DND-41 (cell line): ENCODE data around the gene BLVRB.
"Not testable (repeated sequence)": the region's sequence is repeated elsewhere in the genome, so short reads cannot be mapped to it uniquely, and the experiment has no call there.

Source experiments
- ATAC-seq: fragments of 200-7000 bp; cut with Tn5 transposase; 3 replicates; pipeline ENCODE4 v1.9.1; 2021; ENCODE audit warnings: low read depth; ENCODE audit not compliant: insufficient read depth
- DNase-seq: peaks from one replicate; pipeline ENCODE4 v3.0.0-alpha.2; 2020
- H2AFZ ChIP-seq: 2 replicates; pipeline ENCODE4 v1.6.0; 2012; ENCODE audit warnings: low read depth, low read length
- H3K27ac ChIP-seq: 2 replicates; pipeline ENCODE4 v1.5.1; 2012; ENCODE audit warnings: low read length, inconsistent platforms
- H3K27me3 ChIP-seq: fragments of 200-600 bp; sonication (generic); 2 replicates; pipeline ENCODE4 v1.6.0; 2012; ENCODE audit warnings: low read length, mild to moderate bottlenecking, inconsistent platforms; ENCODE audit not compliant: insufficient read depth, poor library complexity
- H3K36me3 ChIP-seq: 2 replicates; pipeline ENCODE4 v1.5.1; 2012; ENCODE audit warnings: low read length, inconsistent platforms; ENCODE audit not compliant: insufficient read depth
- H3K4me1 ChIP-seq: 2 replicates; pipeline ENCODE4 v1.5.1; 2012; ENCODE audit warnings: mild to moderate bottlenecking, low read length; ENCODE audit not compliant: insufficient read depth
- H3K4me2 ChIP-seq: 2 replicates; pipeline ENCODE4 v1.6.0; 2012; ENCODE audit warnings: mild to moderate bottlenecking, moderate library complexity, low read length, inconsistent platforms; ENCODE audit not compliant: insufficient read depth
- H3K4me3 ChIP-seq, 2 experiments: fragments of 200-600 bp in 1 of 2; shearing (Covaris generic) in 1 of 2; 2 replicates each; pipeline ENCODE4 v1.5.1; 2012 to 2016; ENCODE audit warnings: inconsistent platforms in 2 of 2, low read length in 2 of 2, mild to moderate bottlenecking in 2 of 2, low read depth in 1 of 2, moderate library complexity in 1 of 2
- H3K79me2 ChIP-seq: 2 replicates; pipeline ENCODE4 v1.6.0; 2012; ENCODE audit warnings: low read length, inconsistent platforms; ENCODE audit not compliant: insufficient read depth
- H3K9ac ChIP-seq: 2 replicates; pipeline ENCODE4 v1.6.0; 2012; ENCODE audit warnings: low read depth, mild to moderate bottlenecking, inconsistent platforms, low read length, moderate library complexity
- H3K9me3 ChIP-seq: 2 replicates; pipeline ENCODE4 v1.5.1; 2012; ENCODE audit warnings: low read length, moderate library complexity, mild to moderate bottlenecking, inconsistent platforms; ENCODE audit not compliant: insufficient read depth, severe bottlenecking
- H4K20me1 ChIP-seq: 2 replicates; pipeline ENCODE4 v1.6.0; 2012; ENCODE audit warnings: low read length; ENCODE audit not compliant: insufficient read depth
- EZH2 ChIP-seq: IDR thresholded peaks from 3 replicates; pipeline ENCODE4 v1.6.1; 2012; ENCODE audit warnings: borderline replicate concordance, low read depth, mild to moderate bottlenecking, moderate library complexity, low read length, inconsistent platforms; ENCODE audit not compliant: severe bottlenecking
- TF ChIP-seq, protein P1 (sequence below): IDR thresholded peaks from 2 replicates; pipeline ENCODE4 v1.5.1; 2012; ENCODE audit warnings: borderline replicate concordance, low read length, moderate library complexity, mild to moderate bottlenecking; ENCODE audit not compliant: poor library complexity, severe bottlenecking; ENCODE audit errors: extremely low read depth

The BLVRB gene

DNA sequence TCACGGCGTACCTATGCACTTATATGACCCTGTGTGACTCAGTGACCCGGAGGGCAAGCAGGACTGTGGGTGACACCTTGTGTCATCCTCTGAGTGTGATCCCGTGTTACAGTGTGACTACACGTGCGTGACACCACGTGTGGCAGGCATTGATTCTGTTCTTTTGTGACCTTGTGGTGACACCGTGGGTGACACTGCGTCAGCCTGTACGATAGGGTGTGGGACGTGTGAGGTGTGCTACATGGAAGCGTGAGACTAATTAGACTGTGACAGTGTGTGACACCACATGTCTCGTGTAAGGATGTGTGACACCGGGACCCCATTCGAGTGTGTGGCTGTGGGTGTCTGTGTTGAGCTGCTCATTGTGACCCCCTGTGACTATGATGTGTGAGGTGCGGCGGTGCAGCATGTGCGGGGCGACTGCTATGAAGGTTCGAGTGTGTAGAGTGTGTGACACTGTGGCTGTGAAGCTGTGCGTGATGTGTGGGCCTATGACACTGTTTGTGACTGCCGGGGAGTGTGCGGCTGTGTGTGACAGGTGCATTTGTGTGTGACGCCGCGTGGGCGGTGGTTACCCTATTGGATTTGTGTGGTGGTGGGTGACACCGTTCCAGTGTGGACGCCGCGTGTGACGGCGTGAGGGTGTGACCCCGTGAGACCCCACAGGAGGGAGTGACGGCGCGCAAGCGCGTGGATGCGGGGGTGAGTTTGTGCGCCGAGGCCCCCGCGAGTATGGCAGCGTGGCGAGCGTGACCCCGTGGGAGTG is 857 bp upstream of the BLVRB start:
- Histone ChIP-seq H3K27ac (peak overlapping the region; percentile 57; the same call in 1 of the 2 replicates), H4K20me1 (peaks cover 5% of the 10 kb centered on the region; the same call in 1 of the 2 replicates), H3K27me3 (no peaks in the 10 kb centered on the region), H3K9me3 (no peaks in the 10 kb centered on the region), H3K4me3 (peak overlapping the region; percentile 12 to 78; a peak in 3 of 4 replicates), H3K4me1 (peaks cover 20% of the 10 kb centered on the region), H2AFZ (peak overlapping the region; percentile 76), H3K79me2 (no peaks in the 10 kb centered on the region), H3K36me3 (no peaks in the 10 kb centered on the region), H3K9ac (peak overlapping the region; percentile 45; the same call in 1 of the 2 replicates), H3K4me2 (peak overlapping the region; percentile 98)
- no peak for DNase-seq
- no peak for TF ChIP-seq EZH2
- TF ChIP-seq, protein P1, sequence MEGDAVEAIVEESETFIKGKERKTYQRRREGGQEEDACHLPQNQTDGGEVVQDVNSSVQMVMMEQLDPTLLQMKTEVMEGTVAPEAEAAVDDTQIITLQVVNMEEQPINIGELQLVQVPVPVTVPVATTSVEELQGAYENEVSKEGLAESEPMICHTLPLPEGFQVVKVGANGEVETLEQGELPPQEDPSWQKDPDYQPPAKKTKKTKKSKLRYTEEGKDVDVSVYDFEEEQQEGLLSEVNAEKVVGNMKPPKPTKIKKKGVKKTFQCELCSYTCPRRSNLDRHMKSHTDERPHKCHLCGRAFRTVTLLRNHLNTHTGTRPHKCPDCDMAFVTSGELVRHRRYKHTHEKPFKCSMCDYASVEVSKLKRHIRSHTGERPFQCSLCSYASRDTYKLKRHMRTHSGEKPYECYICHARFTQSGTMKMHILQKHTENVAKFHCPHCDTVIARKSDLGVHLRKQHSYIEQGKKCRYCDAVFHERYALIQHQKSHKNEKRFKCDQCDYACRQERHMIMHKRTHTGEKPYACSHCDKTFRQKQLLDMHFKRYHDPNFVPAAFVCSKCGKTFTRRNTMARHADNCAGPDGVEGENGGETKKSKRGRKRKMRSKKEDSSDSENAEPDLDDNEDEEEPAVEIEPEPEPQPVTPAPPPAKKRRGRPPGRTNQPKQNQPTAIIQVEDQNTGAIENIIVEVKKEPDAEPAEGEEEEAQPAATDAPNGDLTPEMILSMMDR, result no peak
- no peak for ATAC-seq

DNA sequence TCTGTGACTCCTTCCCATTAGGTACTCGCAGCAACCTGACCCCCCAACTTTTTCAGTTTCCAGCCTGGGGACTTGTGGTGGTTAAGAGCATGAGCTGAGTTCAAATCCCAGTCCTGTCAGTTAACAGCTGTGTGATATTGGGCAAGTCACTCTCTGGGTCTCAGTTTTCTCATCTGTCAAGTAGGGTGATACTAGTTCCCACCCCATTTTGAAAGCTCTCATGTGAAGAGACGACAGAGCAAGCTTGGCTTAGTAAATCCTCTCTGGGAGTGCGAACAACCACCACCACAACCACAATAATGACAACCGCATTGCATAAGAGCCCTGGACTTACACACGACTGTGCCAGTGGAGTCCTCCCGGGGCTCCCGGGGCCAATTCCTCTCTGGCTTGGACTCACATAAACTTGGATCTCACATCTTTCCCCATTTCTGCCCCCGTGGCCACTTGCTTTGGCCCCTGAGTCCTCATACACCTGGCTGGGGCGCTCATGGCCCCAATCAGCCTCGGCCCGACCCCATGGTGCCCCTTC is 454 bp downstream of the BLVRB start:
- ATAC-seq, result peak; percentile 8; the same call in 2 of the 3 replicates
- H4K20me1 ChIP-seq, result peaks cover 5% of the 10 kb centered on the region; the same call in 1 of the 2 replicates
- peak overlapping the region; percentile 72 for H3K9ac ChIP-seq
- H3K4me1 ChIP-seq, result peaks cover 20% of the 10 kb centered on the region
- peak overlapping the region; percentile 44 to 78 for H3K4me3 ChIP-seq
- no peak for DNase-seq
- H3K79me2 ChIP-seq, result no peaks in the 10 kb centered on the region
- H3K4me2 ChIP-seq, result peak overlapping the region; percentile 98
- no peak for TF ChIP-seq EZH2
- TF ChIP-seq, protein P1, result no peak
- no peaks in the 10 kb centered on the region for H3K9me3 ChIP-seq
- peak overlapping the region; percentile 86 for H2AFZ ChIP-seq
- no peaks in the 10 kb centered on the region for H3K27me3 ChIP-seq
- H3K27ac ChIP-seq, result peak overlapping the region; percentile 76
- H3K36me3 ChIP-seq, result no peaks in the 10 kb centered on the region

DNA sequence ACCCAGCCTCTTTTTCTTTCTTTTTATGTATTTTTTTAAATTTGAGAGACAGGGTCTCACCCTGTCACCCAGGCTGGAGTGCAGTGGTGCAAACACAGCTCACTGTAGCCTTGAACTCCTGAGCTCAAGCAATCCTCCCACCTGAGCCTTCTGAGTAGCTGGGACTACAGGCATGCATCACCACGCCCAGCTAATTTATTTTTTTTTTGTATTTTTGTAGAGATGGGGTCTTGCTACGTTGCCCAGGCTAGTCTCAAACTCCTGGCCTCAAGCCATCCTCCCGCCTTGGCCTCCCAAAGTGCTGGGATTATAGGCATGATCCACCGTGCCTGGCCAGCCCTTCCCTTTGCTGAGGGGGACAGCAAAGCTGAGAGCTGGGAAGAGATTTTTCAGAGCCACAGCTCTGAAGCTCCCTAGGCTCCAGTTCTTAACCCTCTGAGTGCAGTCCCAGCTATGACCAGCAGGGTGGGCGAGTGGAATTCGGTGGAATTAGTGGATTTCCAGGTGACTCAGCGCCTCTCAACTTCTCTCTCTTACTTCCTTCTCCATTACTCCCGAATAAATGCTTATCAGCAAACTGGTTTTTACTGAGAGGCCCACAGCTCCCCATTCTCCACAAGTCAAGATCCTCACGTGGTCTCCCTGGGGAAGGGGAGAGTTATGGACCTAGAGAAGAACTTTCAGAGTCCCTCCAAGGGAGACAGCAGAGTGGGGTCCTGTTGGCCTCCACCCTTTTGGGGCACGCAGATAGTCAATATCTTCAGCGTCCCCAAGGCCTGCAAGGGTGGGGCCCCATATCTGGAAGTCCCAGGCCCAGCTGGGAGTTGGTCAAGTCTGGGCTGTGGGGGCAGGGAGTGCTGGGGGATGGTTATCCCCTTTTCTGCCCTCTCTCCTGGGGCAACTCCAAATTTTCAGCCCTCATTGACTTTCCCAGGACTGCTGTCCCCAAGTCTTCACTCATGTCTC is 1.2 kb downstream of the BLVRB start:
- Histone ChIP-seq H3K79me2 (no peaks in the 10 kb centered on the region), H3K27ac (peak overlapping the region; percentile 41), H3K36me3 (no peaks in the 10 kb centered on the region), H3K9ac (peak overlapping the region; percentile 72), H3K4me1 (peaks cover 20% of the 10 kb centered on the region), H4K20me1 (peaks cover 5% of the 10 kb centered on the region; the same call in 1 of the 2 replicates), H3K4me2 (peak overlapping the region; percentile 98), H2AFZ (peak overlapping the region; percentile 79), H3K27me3 (no peaks in the 10 kb centered on the region), H3K9me3 (no peaks in the 10 kb centered on the region), H3K4me3 (peak overlapping the region in 1 of 2 experiments; percentile 78; a peak in 2 of 4 replicates)
- ATAC-seq (no peak), DNase-seq (peak; percentile 77)
- no peak for TF ChIP-seq EZH2
- TF ChIP-seq, protein P1, result peak; percentile 80

- DNase-seq, H3K27me3 ChIP-seq, H3K9ac ChIP-seq, H3K4me2 ChIP-seq, H3K4me3 ChIP-seq, ATAC-seq, H4K20me1 ChIP-seq, H3K36me3 ChIP-seq, H3K27ac ChIP-seq, H3K9me3 ChIP-seq, H3K79me2 ChIP-seq, H2AFZ ChIP-seq: not testable (repeated sequence)
- peaks cover 20% of the 10 kb centered on the region for H3K4me1 ChIP-seq
Measured at GRCh38 chr19:40463587-40464037, 1.9 kb downstream of the BLVRB start.
